GM19463 (cell line): Measurements from ENCODE around the gene OOSP4B.
"Not testable (repeated sequence)": the region's sequence is repeated elsewhere in the genome, so short reads cannot be mapped to it uniquely, and the experiment has no call there.

ENCODE experiments used
- ATAC-seq: cut with Tn5 transposase; IDR thresholded peaks from one replicate; pipeline ENCODE4 v1.9.1; 2021; ENCODE audit warnings: mild to moderate bottlenecking, moderate library complexity; ENCODE audit not compliant: unreplicated experiment

Gene OOSP4B

GRCh38 chr11:60016881-60017280 is at the start of gene OOSP4B:
Gene OOSP4B (plus strand): TSS chr11:60017181.
- no peak for ATAC-seq

- ATAC-seq, result no peak
Observed at GRCh38 chr11:59967677-59968394, 49.1 kb upstream of the OOSP4B start.

GRCh38 chr11:59968395-59968783 is 48.6 kb upstream of the OOSP4B start:
- no peak for ATAC-seq

GRCh38 chr11:59973097-59973496 is 43.9 kb upstream of the OOSP4B start:
- no peak for ATAC-seq

GRCh38 chr11:59981106-59981770 is 35.7 kb upstream of the OOSP4B start:
- no peak for ATAC-seq

GRCh38 chr11:59982037-59982436 is 34.9 kb upstream of the OOSP4B start:
- ATAC-seq, result not testable (repeated sequence)

GRCh38 chr11:59983212-59983611 is 33.8 kb upstream of the OOSP4B start:
- ATAC-seq, result no peak

- no peak for ATAC-seq
Observed at GRCh38 chr11:59984368-59984767, 32.6 kb upstream of the OOSP4B start.

- ATAC-seq, result no peak
Observed at GRCh38 chr11:59990421-59990820, 26.6 kb upstream of the OOSP4B start.

- ATAC-seq, result no peak
Observed at GRCh38 chr11:59992425-59992824, 24.6 kb upstream of the OOSP4B start.

- ATAC-seq, result no peak
Observed at GRCh38 chr11:59997800-59998199, 19.2 kb upstream of the OOSP4B start.

GRCh38 chr11:59999691-60000090 is 17.3 kb upstream of the OOSP4B start:
- no peak for ATAC-seq

GRCh38 chr11:60003729-60004128 is 13.3 kb upstream of the OOSP4B start:
- no peak for ATAC-seq

- ATAC-seq, result no peak
Observed at GRCh38 chr11:60005360-60005759, 11.6 kb upstream of the OOSP4B start.

GRCh38 chr11:60018058-60018457 is 1.1 kb downstream of the OOSP4B start:
- ATAC-seq, result no peak

GRCh38 chr11:60020376-60020775 is 3.4 kb downstream of the OOSP4B start:
- ATAC-seq, result not testable (repeated sequence)

- ATAC-seq, result no peak
Observed at GRCh38 chr11:60029015-60029632, 12.1 kb downstream of the OOSP4B start.

- ATAC-seq, result no peak
Observed at GRCh38 chr11:60040109-60040508, 23.1 kb downstream of the OOSP4B start, which contains the start of gene OOSP2. Gene OOSP2 (plus strand): TSS chr11:60040409. CDS start chr11:60040460, 51 bp downstream.

- ATAC-seq, result not testable (repeated sequence)
Observed at GRCh38 chr11:60050422-60050821, 33.4 kb downstream of the OOSP4B start.

GRCh38 chr11:60050839-60051238 is 33.9 kb downstream of the OOSP4B start:
- not testable (repeated sequence) for ATAC-seq

- ATAC-seq, result no peak
Observed at GRCh38 chr11:60056349-60056969, 39.5 kb downstream of the OOSP4B start, which contains the start of gene MS4A3. Gene MS4A3 (plus strand): TSS chr11:60056665. CDS start chr11:60061161, 4,496 bp downstream.
